ENCODE data around the gene PIK3CD. TPM values are rescaled to one million over a fixed set of nuclear protein-coding genes. Genes with fewer than 3 reads are reported as not detected.

PIK3CD gene
- 5.5 and 6.0 TPM in 2 replicates for polyA plus RNA-seq (2012; rRNA removed)
- 2.7 and 3.9 TPM in 2 replicates for polyA plus RNA-seq (2012; cell fraction: cytosol; rRNA removed)
- polyA plus RNA-seq (2012; cell fraction: nucleus; rRNA removed) = 12.9 and 13.6 TPM in 2 replicates

DNA sequence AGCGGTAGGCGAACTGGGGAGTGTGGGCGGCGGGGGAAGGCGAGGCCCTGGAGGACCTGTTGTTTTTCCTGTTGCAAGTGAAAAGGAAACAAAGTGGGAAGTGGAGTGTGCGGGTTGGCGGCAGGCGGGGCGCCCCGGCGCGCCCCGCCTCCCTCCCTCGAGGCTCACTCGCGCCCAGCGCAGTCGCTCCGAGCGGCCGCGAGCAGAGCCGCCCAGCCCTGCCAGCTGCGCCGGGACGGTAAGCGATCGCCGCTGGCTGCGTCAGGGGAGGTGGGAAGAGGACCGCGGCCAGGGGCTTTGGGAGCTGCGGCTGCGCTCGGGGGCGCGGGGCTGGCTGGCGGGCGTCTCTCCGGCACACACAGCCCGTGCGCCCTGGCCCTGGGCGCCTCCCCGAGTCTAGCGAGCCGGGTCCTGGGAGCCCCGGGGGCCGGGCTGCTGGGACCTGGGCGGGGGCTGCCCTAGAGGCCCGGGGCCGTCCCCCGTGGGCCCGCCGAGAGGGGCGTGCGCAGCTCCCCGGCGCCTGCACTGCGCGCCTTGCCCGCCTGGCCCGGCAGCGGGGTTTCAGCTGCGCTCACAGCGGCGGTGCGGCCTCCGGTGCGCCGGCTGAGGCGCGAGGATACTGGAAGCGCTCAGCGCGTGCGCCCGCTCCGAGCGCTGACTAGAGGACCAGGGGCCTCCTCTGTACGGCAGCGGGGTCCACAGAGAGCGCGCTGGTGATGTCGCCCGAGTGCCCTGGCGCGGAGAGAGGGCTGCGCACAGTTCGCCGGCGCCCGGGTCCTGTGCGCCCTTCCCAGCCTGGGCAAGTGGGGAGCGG, at the start of gene PIK3CD:
Gene PIK3CD (plus strand): TSS at position 167 of the 814 bp plus-strand sequence. CDS start 58,725 bp downstream, outside the sequence.
- H3K4me3 ChIP-seq (ENCODE audit: low read depth in 2 of 2, low read length in 1 of 2) = peak within 1 kb of the TSS; percentile 34 to 47
- H3K36me3 ChIP-seq (replicated peaks in 1 of 2; ENCODE audit: control insufficient read depth in 1 of 2, insufficient read depth in 2 of 2, low read length in 1 of 2) = no peaks in the 10 kb centered on the region
- peak; percentile 85 for DNase-seq
- peaks cover 34% of the 10 kb centered on the region for H3K27me3 ChIP-seq (ENCODE audit: insufficient read depth)
- no peaks in the 10 kb centered on the region for H4K20me1 ChIP-seq (ENCODE audit: insufficient read depth)
- H3K27ac ChIP-seq (ENCODE audit: low read depth in 2 of 2, low read length in 1 of 2) = no peak within 1 kb of the TSS
- no peak within 1 kb of the TSS for H3K9ac ChIP-seq
- TF ChIP-seq POLR2AphosphoS5 (IDR thresholded peaks at IDR 0.05; ENCODE audit: low read depth, low read length) = no peak
- no peak for TF ChIP-seq CHD2 (IDR thresholded peaks at IDR 0.05; ENCODE audit: low read length, partially characterized antibody)
- ChIA-PET CTCF (interaction anchor here (0.8 to 2.3 kb wide), 6 partner anchors 13 to 133 kb away, joined by 3 to 12 read pairs (median 3); no protein-coding TSS in a partner anchor), POLR2A (no interaction called here)
- H3K9me2 ChIP-seq = no peaks in the 10 kb centered on the region
- 0 out of 2 replicates have a peak within 1 kb of the TSS, but pooled peaks have one; percentile 29 for H2AFZ ChIP-seq (ENCODE audit: low read depth)
- 2% methylated on average over 22 of the region's 94 CpGs for WGBS (ENCODE audit: low lambda C conversion rate)
- no peaks in the 10 kb centered on the region for H3K9me3 ChIP-seq
- no peaks in the 10 kb centered on the region; a peak in 1 of 4 replicates for H3K4me1 ChIP-seq (ENCODE audit: control insufficient read depth in 1 of 2, insufficient read depth in 2 of 2, low read depth in 1 of 2, low read length in 1 of 2)
- H3K79me2 ChIP-seq (ENCODE audit: insufficient read depth) = no peaks in the 10 kb centered on the region
- H3K4me2 ChIP-seq = peak within 1 kb of the TSS; percentile 73
- no peaks in the 10 kb centered on the region for H3F3A ChIP-seq (replicated peaks; ENCODE audit: insufficient read depth)

DNA sequence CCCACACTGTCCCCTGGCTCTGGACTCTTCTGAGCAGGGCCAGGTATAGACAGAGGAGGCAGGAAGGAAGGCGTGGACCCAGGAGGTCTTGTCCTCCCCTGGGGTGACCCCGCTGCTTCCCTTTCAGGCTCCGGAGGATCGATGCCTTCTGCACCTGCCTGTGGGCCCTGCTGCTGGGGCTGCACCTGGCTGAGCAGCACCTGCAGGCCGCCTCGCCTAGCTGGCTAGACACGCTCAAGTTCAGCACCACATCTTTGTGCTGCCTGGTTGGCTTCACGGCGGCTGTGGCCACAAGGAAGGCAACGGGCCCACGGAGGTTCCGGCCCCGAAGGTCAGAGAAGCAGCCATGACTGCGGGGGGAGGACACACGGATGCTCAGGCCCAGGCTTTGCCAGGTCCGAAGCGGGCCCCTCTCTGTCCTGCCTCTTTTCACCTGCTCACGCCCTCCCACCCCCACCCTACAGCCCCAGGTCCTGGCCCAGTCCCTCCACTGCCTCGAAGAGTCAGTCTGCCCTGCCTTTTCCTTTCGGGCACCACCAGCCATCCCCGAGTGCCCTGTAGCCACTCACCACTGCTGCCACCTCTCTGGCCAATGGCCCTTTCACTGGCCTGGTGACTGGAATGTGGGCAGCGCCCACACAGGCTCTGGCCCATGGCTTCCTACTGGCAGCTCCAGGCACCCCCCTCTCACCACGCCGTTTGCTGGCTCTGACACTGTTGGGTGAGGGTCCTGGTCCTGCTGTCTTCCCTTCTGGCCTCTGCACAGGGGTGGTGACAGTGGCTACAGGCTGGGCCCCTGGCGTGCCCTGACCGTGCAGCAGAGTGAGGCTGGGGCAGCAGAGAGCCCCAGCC, 49.4 kb upstream of the PIK3CD start:
- Histone ChIP-seq H4K20me1 (ENCODE audit: insufficient read depth) (no peaks in the 10 kb centered on the region), H3K36me3 (replicated peaks in 1 of 2; ENCODE audit: control insufficient read depth in 1 of 2, insufficient read depth in 2 of 2, low read length in 1 of 2) (peaks cover 0 to 45% of the 10 kb centered on the region in 2 experiments), H3K9me3 (no peaks in the 10 kb centered on the region), H3K4me1 (ENCODE audit: control insufficient read depth in 1 of 2, insufficient read depth in 2 of 2, low read depth in 1 of 2, low read length in 1 of 2) (peaks cover 0 to 45% of the 10 kb centered on the region in 2 experiments; a peak in 2 of 4 replicates), H3K79me2 (ENCODE audit: insufficient read depth) (no peaks in the 10 kb centered on the region), H3K9ac (no peak overlapping the region), H2AFZ (ENCODE audit: low read depth) (no peak overlapping the region), H3F3A (replicated peaks; ENCODE audit: insufficient read depth) (no peaks in the 10 kb centered on the region), H3K27me3 (ENCODE audit: insufficient read depth) (no peaks in the 10 kb centered on the region), H3K4me2 (no peak overlapping the region), H3K27ac (ENCODE audit: low read depth in 2 of 2, low read length in 1 of 2) (no peak overlapping the region; a peak in 1 of 4 replicates), H3K9me2 (no peaks in the 10 kb centered on the region), H3K4me3 (ENCODE audit: low read depth in 2 of 2, low read length in 1 of 2) (no peak overlapping the region)
- WGBS (ENCODE audit: low lambda C conversion rate) = 100% methylated on average over 9 of the region's 26 CpGs
- ChIA-PET CTCF (interaction anchor here (1.6 to 3.4 kb wide), 3 partner anchors 10 to 111 kb away, joined by 6 to 51 read pairs (median 7); partner anchors contain the start of gene TMEM201), POLR2A (no interaction called here)
- TF ChIP-seq TAF1 (IDR thresholded peaks at IDR 0.05; ENCODE audit: borderline replicate concordance, low read depth, low read length) (no peak), JUND (IDR thresholded peaks at IDR 0.05) (no peak), CHD2 (IDR thresholded peaks at IDR 0.05; ENCODE audit: low read length, partially characterized antibody) (no peak), MXI1 (IDR thresholded peaks at IDR 0.05; ENCODE audit: low read depth, low read length) (no peak)
- TF ChIP-seq, protein P1, sequence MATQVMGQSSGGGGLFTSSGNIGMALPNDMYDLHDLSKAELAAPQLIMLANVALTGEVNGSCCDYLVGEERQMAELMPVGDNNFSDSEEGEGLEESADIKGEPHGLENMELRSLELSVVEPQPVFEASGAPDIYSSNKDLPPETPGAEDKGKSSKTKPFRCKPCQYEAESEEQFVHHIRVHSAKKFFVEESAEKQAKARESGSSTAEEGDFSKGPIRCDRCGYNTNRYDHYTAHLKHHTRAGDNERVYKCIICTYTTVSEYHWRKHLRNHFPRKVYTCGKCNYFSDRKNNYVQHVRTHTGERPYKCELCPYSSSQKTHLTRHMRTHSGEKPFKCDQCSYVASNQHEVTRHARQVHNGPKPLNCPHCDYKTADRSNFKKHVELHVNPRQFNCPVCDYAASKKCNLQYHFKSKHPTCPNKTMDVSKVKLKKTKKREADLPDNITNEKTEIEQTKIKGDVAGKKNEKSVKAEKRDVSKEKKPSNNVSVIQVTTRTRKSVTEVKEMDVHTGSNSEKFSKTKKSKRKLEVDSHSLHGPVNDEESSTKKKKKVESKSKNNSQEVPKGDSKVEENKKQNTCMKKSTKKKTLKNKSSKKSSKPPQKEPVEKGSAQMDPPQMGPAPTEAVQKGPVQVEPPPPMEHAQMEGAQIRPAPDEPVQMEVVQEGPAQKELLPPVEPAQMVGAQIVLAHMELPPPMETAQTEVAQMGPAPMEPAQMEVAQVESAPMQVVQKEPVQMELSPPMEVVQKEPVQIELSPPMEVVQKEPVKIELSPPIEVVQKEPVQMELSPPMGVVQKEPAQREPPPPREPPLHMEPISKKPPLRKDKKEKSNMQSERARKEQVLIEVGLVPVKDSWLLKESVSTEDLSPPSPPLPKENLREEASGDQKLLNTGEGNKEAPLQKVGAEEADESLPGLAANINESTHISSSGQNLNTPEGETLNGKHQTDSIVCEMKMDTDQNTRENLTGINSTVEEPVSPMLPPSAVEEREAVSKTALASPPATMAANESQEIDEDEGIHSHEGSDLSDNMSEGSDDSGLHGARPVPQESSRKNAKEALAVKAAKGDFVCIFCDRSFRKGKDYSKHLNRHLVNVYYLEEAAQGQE (IDR thresholded peaks at IDR 0.05; ENCODE audit: low read depth, low read length) = no peak
- TF ChIP-seq, protein P2, sequence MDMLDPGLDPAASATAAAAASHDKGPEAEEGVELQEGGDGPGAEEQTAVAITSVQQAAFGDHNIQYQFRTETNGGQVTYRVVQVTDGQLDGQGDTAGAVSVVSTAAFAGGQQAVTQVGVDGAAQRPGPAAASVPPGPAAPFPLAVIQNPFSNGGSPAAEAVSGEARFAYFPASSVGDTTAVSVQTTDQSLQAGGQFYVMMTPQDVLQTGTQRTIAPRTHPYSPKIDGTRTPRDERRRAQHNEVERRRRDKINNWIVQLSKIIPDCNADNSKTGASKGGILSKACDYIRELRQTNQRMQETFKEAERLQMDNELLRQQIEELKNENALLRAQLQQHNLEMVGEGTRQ (IDR thresholded peaks at IDR 0.05; ENCODE audit: borderline replicate concordance, low read depth, low read length) = no peak
- TF ChIP-seq, protein P3, sequence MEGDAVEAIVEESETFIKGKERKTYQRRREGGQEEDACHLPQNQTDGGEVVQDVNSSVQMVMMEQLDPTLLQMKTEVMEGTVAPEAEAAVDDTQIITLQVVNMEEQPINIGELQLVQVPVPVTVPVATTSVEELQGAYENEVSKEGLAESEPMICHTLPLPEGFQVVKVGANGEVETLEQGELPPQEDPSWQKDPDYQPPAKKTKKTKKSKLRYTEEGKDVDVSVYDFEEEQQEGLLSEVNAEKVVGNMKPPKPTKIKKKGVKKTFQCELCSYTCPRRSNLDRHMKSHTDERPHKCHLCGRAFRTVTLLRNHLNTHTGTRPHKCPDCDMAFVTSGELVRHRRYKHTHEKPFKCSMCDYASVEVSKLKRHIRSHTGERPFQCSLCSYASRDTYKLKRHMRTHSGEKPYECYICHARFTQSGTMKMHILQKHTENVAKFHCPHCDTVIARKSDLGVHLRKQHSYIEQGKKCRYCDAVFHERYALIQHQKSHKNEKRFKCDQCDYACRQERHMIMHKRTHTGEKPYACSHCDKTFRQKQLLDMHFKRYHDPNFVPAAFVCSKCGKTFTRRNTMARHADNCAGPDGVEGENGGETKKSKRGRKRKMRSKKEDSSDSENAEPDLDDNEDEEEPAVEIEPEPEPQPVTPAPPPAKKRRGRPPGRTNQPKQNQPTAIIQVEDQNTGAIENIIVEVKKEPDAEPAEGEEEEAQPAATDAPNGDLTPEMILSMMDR (IDR thresholded peaks at IDR 0.05) = no peak
- TF ChIP-seq, protein P4, sequence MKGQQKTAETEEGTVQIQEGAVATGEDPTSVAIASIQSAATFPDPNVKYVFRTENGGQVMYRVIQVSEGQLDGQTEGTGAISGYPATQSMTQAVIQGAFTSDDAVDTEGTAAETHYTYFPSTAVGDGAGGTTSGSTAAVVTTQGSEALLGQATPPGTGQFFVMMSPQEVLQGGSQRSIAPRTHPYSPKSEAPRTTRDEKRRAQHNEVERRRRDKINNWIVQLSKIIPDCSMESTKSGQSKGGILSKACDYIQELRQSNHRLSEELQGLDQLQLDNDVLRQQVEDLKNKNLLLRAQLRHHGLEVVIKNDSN (IDR thresholded peaks at IDR 0.05; ENCODE audit: borderline replicate concordance, low read depth) = no peak
- TF ChIP-seq, protein P5, sequence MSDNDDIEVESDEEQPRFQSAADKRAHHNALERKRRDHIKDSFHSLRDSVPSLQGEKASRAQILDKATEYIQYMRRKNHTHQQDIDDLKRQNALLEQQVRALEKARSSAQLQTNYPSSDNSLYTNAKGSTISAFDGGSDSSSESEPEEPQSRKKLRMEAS (IDR thresholded peaks at IDR 0.05; ENCODE audit: low read depth) = no peak
- DNase-seq = no peak

Measured in SK-N-SH (cell line).